Middle frontal gyrus (tissue), 1 donor: Measurements from ENCODE around the gene RNF19B.

ENCODE experiments used
- DNase-seq: peaks from one replicate; pipeline ENCODE4 v3.0.0-alpha.2; 2015; ENCODE audit warnings: low spot score; ENCODE audit errors: extremely low spot score

The RNF19B gene

DNA sequence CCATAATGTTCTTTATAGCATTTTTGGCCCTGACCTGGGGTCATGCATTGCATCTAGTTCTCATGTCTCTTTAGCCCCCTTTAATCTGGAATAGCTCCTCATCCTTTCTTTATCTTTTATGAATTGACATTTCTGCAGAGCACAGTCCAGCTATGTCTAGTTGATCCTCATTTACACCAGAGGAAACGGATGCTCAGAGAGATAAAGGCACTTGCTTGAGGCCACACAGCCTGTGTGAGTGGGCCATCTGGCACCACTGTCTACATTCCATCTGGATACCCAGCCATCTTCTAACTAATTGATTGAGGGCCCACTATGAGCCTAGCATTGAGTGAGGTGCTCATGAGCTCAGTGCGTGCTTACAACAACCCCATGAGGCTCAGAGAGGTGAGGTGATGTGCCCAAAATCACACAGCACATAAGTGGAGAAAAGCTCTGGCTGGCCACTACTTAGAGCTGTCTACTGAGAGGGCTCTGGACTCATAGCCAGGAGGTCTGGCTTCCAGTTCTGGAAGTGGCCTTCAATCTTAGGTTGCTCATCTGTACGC is 74.8 kb downstream of the RNF19B start:
- no peak for DNase-seq

DNA sequence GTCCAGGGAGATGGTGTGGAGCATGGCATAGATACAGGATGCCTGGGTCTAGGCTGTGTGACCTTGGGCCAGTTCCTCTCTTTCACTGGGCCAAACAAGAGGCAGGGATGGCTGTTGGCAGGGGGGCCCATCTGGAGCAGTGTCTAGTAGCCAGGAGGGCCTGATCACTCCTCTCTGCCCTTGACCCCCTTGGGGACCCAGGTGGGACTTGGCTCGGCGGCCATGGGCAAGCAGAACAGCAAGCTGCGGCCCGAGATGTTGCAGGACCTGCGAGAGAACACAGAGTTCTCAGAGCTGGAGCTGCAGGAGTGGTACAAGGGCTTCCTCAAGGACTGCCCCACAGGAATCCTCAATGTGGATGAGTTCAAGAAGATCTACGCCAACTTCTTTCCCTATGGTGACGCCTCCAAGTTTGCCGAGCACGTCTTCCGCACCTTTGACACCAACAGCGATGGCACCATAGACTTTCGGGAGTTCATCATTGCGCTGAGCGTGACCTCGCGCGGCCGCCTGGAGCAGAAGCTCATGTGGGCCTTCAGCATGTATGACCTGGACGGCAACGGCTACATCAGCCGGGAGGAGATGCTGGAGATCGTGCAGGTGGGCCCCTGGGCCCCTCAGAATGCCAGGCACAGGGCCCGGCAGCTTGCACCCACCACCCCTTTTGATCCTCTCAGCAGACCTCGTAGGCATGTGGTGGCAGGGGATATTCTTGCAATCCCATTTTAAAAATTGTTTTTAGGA is 75.8 kb downstream of the RNF19B start:
- no peak for DNase-seq

DNA sequence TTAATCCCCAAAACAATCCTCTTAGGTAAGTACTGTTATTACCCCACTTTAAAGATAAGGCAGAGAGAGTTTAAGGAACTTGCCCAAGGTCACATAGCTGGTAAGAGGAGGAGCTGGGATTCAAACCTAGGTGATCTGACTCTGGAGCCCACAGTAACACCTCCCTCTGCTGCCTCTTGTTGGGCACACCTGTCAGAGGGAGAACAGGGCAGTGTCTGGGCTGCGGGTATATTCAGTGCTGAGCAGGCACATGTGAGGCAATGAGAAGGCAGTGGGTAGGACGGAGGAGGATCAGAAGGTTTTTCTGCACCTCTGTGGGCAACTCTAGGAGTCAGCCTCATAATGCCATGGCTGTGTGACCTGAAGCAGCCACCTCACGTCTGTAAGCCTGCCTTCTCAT is 76.5 kb downstream of the RNF19B start:
- DNase-seq: no peak

DNA sequence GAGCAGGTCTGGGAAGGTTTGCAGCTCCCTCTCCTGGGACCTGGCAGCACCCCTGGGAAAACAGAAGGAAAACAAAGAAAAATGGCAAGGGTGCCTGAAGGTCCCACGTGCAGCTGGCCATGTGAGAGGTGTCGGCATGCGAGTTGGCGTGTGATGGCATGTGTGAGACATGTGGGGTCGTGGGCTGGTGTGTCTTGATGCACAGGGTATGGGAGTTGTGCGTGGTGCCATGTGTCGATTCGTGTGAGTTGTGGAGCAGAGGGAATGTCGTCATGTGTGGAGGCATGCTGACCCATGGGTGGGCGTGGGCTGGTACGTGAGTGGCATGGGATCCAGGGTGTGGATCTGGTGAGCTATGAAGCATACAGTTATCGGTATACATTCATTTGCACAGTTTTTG is 77.0 kb downstream of the RNF19B start:
- no peak for DNase-seq

DNA sequence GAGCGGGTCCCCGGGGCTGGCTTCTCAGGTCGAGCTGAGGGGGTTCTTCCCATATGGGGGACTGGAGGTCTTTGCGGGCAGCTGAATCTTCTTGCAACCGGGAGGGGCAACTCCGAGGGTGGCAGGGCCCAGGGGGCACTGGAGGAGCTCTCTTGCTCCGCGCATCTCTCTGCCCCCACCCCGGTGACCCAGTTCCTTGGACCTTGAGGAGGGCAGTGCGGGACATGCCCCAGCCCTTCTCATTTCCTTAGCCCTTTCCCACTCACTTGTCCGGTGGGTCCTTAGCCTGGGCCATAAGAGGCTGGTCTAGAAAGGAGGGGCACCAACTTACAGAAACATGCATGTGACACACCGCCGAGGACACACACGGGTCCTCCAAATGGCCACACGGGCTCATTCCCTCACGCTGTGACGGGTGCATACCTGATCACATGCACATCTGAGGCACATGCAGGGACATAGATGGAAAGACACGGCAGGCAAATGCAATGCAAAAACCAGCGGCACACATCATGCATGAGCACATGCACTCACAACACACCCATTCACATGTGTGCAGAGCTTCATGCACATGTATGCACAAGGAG is 77.7 kb downstream of the RNF19B start:
- no peak for DNase-seq
